GM23338 (cell line): Measurements from ENCODE around the gene SLC35D2. TPM values are rescaled to one million over a fixed set of nuclear protein-coding genes. Genes with fewer than 3 reads are reported as not detected.

Experiments used
- CREB1 ChIP-seq: fragments of 250-450 bp; sonication (Bioruptor Pico); IDR thresholded peaks from 2 replicates; pipeline ENCODE4 v1.5.0; 2020; ENCODE audit warnings: low read depth, mild to moderate bottlenecking, moderate library complexity
- JUNB ChIP-seq: IDR thresholded peaks from one replicate; pipeline ENCODE4 v1.6.1; 2016; ENCODE audit warnings: antibody characterized with exemption; ENCODE audit not compliant: unreplicated experiment
- ZNF114 ChIP-seq: fragments of 250-450 bp; sonication (Bioruptor Pico); IDR thresholded peaks from 2 replicates; pipeline ENCODE4 v1.5.0; 2020; ENCODE audit warnings: mild to moderate bottlenecking, moderate library complexity
- ZNF331 ChIP-seq: fragments of 250-450 bp; sonication (Bioruptor Pico); IDR thresholded peaks from 2 replicates; pipeline ENCODE4 v1.5.0; 2020; ENCODE audit warnings: low read depth, mild to moderate bottlenecking, moderate library complexity
- polyA plus RNA-seq: library from polyadenylated mRNA; unstranded; fragments of >200 nt; fragmentation: Nextera tagmentation; extraction: Ambion mirVana; gene quantifications from 2 replicates; pipeline ENCODE4 v1.2.1, GENCODE V29; 2016
- total RNA-seq: library from RNA; depleted of rRNA; stranded (reverse); fragments of >200 nt; shearing (Covaris generic); gene quantifications from 2 replicates; pipeline ENCODE4 v1.2.3, GENCODE V29; 2014
- TF ChIP-seq, protein P1 (sequence below): fragments of 250-450 bp; sonication (Bioruptor Pico); IDR thresholded peaks from 2 replicates; pipeline ENCODE4 v1.5.0; 2020; ENCODE audit warnings: mild to moderate bottlenecking, moderate library complexity
- TF ChIP-seq, protein P2 (sequence below): IDR thresholded peaks from 2 replicates; pipeline ENCODE4 v1.6.1; 2016; ENCODE audit warnings: antibody characterized with exemption
- TF ChIP-seq, protein P3 (sequence below): IDR thresholded peaks from one replicate; pipeline ENCODE4 v1.6.1; 2018; ENCODE audit warnings: antibody characterized with exemption; ENCODE audit not compliant: unreplicated experiment

SLC35D2 gene
- total and polyA plus RNA-seq, 2 experiments from 2014 or later, result 8.2 to 14.4 TPM

DNA sequence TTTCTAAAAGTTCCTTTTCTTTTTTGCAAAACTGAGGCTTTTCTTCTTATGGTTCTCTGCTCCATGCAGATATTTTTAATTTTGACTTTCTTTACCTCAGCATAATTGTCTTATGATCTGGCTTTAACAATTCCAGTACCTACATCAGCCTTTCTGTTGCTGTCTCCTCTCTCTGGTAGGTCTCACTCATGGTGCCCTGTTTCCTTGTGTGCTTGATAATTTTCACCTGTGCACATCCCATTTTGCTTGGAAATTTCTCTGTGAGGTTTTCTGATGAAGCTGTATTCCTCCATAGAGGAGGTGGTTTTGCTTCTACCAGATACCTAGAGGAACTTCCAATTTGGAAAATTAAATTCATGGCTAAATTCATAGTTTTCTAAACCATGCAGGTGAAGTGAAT lies 79.3 kb downstream of the SLC35D2 start (continued):
- TF ChIP-seq, protein P1, sequence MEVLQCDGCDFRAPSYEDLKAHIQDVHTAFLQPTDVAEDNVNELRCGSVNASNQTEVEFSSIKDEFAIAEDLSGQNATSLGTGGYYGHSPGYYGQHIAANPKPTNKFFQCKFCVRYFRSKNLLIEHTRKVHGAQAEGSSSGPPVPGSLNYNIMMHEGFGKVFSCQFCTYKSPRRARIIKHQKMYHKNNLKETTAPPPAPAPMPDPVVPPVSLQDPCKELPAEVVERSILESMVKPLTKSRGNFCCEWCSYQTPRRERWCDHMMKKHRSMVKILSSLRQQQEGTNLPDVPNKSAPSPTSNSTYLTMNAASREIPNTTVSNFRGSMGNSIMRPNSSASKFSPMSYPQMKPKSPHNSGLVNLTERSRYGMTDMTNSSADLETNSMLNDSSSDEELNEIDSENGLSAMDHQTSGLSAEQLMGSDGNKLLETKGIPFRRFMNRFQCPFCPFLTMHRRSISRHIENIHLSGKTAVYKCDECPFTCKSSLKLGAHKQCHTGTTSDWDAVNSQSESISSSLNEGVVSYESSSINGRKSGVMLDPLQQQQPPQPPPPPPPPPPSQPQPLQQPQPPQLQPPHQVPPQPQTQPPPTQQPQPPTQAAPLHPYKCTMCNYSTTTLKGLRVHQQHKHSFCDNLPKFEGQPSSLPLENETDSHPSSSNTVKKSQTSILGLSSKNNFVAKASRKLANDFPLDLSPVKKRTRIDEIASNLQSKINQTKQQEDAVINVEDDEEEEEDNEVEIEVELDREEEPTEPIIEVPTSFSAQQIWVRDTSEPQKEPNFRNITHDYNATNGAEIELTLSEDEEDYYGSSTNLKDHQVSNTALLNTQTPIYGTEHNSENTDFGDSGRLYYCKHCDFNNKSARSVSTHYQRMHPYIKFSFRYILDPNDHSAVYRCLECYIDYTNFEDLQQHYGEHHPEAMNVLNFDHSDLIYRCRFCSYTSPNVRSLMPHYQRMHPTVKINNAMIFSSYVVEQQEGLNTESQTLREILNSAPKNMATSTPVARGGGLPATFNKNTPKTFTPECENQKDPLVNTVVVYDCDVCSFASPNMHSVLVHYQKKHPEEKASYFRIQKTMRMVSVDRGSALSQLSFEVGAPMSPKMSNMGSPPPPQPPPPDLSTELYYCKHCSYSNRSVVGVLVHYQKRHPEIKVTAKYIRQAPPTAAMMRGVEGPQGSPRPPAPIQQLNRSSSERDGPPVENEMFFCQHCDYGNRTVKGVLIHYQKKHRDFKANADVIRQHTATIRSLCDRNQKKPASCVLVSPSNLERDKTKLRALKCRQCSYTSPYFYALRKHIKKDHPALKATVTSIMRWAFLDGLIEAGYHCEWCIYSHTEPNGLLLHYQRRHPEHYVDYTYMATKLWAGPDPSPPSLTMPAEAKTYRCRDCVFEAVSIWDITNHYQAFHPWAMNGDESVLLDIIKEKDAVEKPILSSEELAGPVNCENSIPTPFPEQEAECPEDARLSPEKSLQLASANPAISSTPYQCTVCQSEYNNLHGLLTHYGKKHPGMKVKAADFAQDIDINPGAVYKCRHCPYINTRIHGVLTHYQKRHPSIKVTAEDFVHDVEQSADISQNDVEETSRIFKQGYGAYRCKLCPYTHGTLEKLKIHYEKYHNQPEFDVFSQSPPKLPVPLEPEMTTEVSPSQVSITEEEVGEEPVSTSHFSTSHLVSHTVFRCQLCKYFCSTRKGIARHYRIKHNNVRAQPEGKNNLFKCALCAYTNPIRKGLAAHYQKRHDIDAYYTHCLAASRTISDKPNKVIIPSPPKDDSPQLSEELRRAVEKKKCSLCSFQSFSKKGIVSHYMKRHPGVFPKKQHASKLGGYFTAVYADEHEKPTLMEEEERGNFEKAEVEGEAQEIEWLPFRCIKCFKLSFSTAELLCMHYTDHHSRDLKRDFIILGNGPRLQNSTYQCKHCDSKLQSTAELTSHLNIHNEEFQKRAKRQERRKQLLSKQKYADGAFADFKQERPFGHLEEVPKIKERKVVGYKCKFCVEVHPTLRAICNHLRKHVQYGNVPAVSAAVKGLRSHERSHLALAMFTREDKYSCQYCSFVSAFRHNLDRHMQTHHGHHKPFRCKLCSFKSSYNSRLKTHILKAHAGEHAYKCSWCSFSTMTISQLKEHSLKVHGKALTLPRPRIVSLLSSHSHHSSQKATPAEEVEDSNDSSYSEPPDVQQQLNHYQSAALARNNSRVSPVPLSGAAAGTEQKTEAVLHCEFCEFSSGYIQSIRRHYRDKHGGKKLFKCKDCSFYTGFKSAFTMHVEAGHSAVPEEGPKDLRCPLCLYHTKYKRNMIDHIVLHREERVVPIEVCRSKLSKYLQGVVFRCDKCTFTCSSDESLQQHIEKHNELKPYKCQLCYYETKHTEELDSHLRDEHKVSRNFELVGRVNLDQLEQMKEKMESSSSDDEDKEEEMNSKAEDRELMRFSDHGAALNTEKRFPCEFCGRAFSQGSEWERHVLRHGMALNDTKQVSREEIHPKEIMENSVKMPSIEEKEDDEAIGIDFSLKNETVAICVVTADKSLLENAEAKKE, result no peak
- TF ChIP-seq ZNF114 (CRISPR knock-in tag) (no peak), CREB1 (CRISPR knock-in tag) (no peak), ZNF331 (CRISPR knock-in tag) (no peak), JUNB (no peak)
- TF ChIP-seq, protein P2, sequence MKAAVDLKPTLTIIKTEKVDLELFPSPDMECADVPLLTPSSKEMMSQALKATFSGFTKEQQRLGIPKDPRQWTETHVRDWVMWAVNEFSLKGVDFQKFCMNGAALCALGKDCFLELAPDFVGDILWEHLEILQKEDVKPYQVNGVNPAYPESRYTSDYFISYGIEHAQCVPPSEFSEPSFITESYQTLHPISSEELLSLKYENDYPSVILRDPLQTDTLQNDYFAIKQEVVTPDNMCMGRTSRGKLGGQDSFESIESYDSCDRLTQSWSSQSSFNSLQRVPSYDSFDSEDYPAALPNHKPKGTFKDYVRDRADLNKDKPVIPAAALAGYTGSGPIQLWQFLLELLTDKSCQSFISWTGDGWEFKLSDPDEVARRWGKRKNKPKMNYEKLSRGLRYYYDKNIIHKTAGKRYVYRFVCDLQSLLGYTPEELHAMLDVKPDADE, result no peak
- TF ChIP-seq, protein P3, sequence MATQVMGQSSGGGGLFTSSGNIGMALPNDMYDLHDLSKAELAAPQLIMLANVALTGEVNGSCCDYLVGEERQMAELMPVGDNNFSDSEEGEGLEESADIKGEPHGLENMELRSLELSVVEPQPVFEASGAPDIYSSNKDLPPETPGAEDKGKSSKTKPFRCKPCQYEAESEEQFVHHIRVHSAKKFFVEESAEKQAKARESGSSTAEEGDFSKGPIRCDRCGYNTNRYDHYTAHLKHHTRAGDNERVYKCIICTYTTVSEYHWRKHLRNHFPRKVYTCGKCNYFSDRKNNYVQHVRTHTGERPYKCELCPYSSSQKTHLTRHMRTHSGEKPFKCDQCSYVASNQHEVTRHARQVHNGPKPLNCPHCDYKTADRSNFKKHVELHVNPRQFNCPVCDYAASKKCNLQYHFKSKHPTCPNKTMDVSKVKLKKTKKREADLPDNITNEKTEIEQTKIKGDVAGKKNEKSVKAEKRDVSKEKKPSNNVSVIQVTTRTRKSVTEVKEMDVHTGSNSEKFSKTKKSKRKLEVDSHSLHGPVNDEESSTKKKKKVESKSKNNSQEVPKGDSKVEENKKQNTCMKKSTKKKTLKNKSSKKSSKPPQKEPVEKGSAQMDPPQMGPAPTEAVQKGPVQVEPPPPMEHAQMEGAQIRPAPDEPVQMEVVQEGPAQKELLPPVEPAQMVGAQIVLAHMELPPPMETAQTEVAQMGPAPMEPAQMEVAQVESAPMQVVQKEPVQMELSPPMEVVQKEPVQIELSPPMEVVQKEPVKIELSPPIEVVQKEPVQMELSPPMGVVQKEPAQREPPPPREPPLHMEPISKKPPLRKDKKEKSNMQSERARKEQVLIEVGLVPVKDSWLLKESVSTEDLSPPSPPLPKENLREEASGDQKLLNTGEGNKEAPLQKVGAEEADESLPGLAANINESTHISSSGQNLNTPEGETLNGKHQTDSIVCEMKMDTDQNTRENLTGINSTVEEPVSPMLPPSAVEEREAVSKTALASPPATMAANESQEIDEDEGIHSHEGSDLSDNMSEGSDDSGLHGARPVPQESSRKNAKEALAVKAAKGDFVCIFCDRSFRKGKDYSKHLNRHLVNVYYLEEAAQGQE, result no peak
